Liver (tissue), 9 donors: ENCODE results near the gene BANP. TPM values are rescaled to one million over a fixed set of nuclear protein-coding genes. Genes with fewer than 3 reads are reported as not detected.

Source experiments
- DNase-seq: peaks from one replicate; pipeline ENCODE4 v3.0.0-alpha.2; 2017; ENCODE audit warnings: low spot score
- H3K27ac ChIP-seq, 2 donors: one replicate each; pipeline ENCODE4 v1.7.0; 2013; ENCODE audit warnings: inconsistent platforms in 2 of 2, low read length in 2 of 2, control low read depth in 1 of 2, low read depth in 1 of 2, mild to moderate bottlenecking in 1 of 2
- H3K27me3 ChIP-seq, 4 donors: one replicate each; pipeline versions ENCODE4 v1.6.1 to v1.7.0; 2013; ENCODE audit warnings: low read length in 3 of 4, inconsistent platforms in 1 of 4, mild to moderate bottlenecking in 1 of 4, moderate library complexity in 1 of 4; ENCODE audit not compliant: control insufficient read depth in 4 of 4, insufficient read depth in 4 of 4
- H3K36me3 ChIP-seq, 4 donors: one replicate each; pipeline versions ENCODE4 v1.6.1 to v1.7.0; 2013; ENCODE audit warnings: low read length in 3 of 4, mild to moderate bottlenecking in 3 of 4, low read depth in 1 of 4, moderate library complexity in 1 of 4; ENCODE audit not compliant: control insufficient read depth in 4 of 4, insufficient read depth in 3 of 4
- H3K4me1 ChIP-seq, 4 donors: one replicate each; pipeline versions ENCODE4 v1.6.1 to v1.7.0; 2013; ENCODE audit warnings: low read length in 3 of 4, mild to moderate bottlenecking in 3 of 4, moderate library complexity in 1 of 4; ENCODE audit not compliant: control insufficient read depth in 4 of 4, insufficient read depth in 4 of 4
- H3K4me3 ChIP-seq, 3 donors: one replicate each; pipeline versions ENCODE4 v1.6.1 to v1.7.0; 2013; ENCODE audit warnings: low read length in 3 of 3, control low read depth in 1 of 3, low read depth in 1 of 3, mild to moderate bottlenecking in 1 of 3
- H3K9ac ChIP-seq, 2 donors: one replicate each; pipeline ENCODE4 v1.7.0; 2013; ENCODE audit warnings: low read length in 2 of 2, mild to moderate bottlenecking in 2 of 2, moderate library complexity in 2 of 2, control low read depth in 1 of 2, low read depth in 1 of 2
- H3K9me3 ChIP-seq, 4 donors: one replicate each; pipeline versions ENCODE4 v1.6.1 to v1.7.0; 2013; ENCODE audit warnings: low read length in 3 of 4; ENCODE audit not compliant: control insufficient read depth in 4 of 4
- ATF3 ChIP-seq: IDR thresholded peaks from 2 replicates; pipeline ENCODE4 v1.6.1; 2016; ENCODE audit warnings: antibody characterized with exemption
- FOXA1 ChIP-seq: IDR thresholded peaks from 2 replicates; pipeline ENCODE4 v1.6.1; 2016; ENCODE audit warnings: antibody characterized with exemption
- FOXA2 ChIP-seq: IDR thresholded peaks from 2 replicates; pipeline ENCODE4 v1.6.1; 2016; ENCODE audit warnings: antibody characterized with exemption
- GABPA ChIP-seq, 2 donors: IDR thresholded peaks in 1 of 2; conservative IDR thresholded peaks in 1 of 2; 2 replicates each; pipeline ENCODE4 v1.6.1; 2016; ENCODE audit warnings: antibody characterized with exemption in 2 of 2, mild to moderate bottlenecking in 1 of 2, moderate library complexity in 1 of 2
- HNF4A ChIP-seq, 2 donors: conservative IDR thresholded peaks; 2 replicates each; pipeline ENCODE4 v1.6.1; 2016; ENCODE audit warnings: antibody characterized with exemption in 2 of 2, mild to moderate bottlenecking in 2 of 2
- JUND ChIP-seq, 2 donors: IDR thresholded peaks; 2 replicates each; pipeline ENCODE4 v1.6.1; 2016; ENCODE audit warnings: antibody characterized with exemption in 2 of 2
- MAX ChIP-seq: IDR thresholded peaks from 2 replicates; pipeline ENCODE4 v1.6.1; 2016; ENCODE audit warnings: antibody characterized with exemption
- NR2F2 ChIP-seq: IDR thresholded peaks from 2 replicates; pipeline ENCODE4 v1.6.1; 2016; ENCODE audit warnings: antibody characterized with exemption
- RAD21 ChIP-seq, 2 donors: IDR thresholded peaks; 2 replicates each; pipeline ENCODE4 v1.6.1; 2016; ENCODE audit warnings: antibody characterized with exemption in 2 of 2, mild to moderate bottlenecking in 2 of 2
- RXRA ChIP-seq, 2 donors: IDR thresholded peaks; 2 replicates each; pipeline ENCODE4 v1.6.1; 2017 to 2018; ENCODE audit warnings: antibody characterized with exemption in 2 of 2, mild to moderate bottlenecking in 1 of 2
- SP1 ChIP-seq: IDR thresholded peaks from 2 replicates; pipeline ENCODE4 v1.6.1; 2018; ENCODE audit warnings: antibody characterized with exemption, mild to moderate bottlenecking
- TAF1 ChIP-seq: conservative IDR thresholded peaks from 2 replicates; pipeline ENCODE4 v1.6.1; 2016; ENCODE audit warnings: antibody characterized with exemption, mild to moderate bottlenecking
- YY1 ChIP-seq: IDR thresholded peaks from 2 replicates; pipeline ENCODE4 v1.6.1; 2016; ENCODE audit warnings: antibody characterized with exemption, mild to moderate bottlenecking
- ZBTB33 ChIP-seq: IDR thresholded peaks from 2 replicates; pipeline ENCODE4 v1.6.1; 2016; ENCODE audit warnings: antibody characterized with exemption
- WGBS: extraction: QIAGEN DNeasy Blood & Tissue Kit; methylation state at CpG from one replicate; pipeline ENCODE4 v1.1.7; 2013; 5-methylcytosine and 5-hydroxymethylcytosine counted together
- polyA plus RNA-seq, 2 donors: library from polyadenylated mRNA; stranded (reverse) in 1 of 2; unstranded in 1 of 2; fragments of 200-250 nt in 1 of 2; fragments of >200 nt in 1 of 2; fragmentation: Nextera tagmentation in 1 of 2; extraction: Ambion mirVana in 1 of 2; gene quantifications; one replicate each; pipeline versions ENCODE4 v1.2.1 to v1.2.3, GENCODE V29; 2013 to 2015
- total RNA-seq, 2 donors: library from RNA; depleted of rRNA; stranded (reverse); fragments of >200 nt; gene quantifications; one replicate each; pipeline ENCODE4 v1.2.3, GENCODE V29; 2014
- TF ChIP-seq, protein P1 (sequence below): fragments of 150-350 bp; IDR thresholded peaks from 2 replicates; pipeline ENCODE4 v1.5.1; 2017; ENCODE audit warnings: improper control_type of control experiment, low read depth, low read length; ENCODE audit not compliant: missing input control
- TF ChIP-seq, protein P2 (sequence below): IDR thresholded peaks from 2 replicates; pipeline ENCODE4 v1.6.1; 2016; ENCODE audit warnings: antibody characterized with exemption, mild to moderate bottlenecking
- donor health status: healthy.
- donor health status: healthy.
- donor health status: healthy.
- donor health status: healthy.
- donor health status: healthy.

BANP gene
- total and polyA plus RNA-seq, 4 donors: 4.9 to 20.7 (median 13.7) TPM

GRCh38 chr16:87951552-87952538, 611 bp downstream of the BANP start:
- no peaks in the 10 kb centered on the region for H3K36me3 ChIP-seq
- peak overlapping the region; percentile 67 to 85 (median 69) for H3K4me3 ChIP-seq
- DNase-seq: no peak
- TF ChIP-seq HNF4A (conservative IDR thresholded peaks at IDR 0.05) (peak; percentile 29 to 37), NR2F2 (no peak), JUND (IDR thresholded peaks at IDR 0.05) (no peak), RAD21 (IDR thresholded peaks at IDR 0.05) (peak in 1 of 2 donors; percentile 9), MAX (no peak), YY1 (no peak), GABPA (IDR thresholded peaks at IDR 0.05 in 1 of 2, conservative IDR thresholded peaks at IDR 0.05 in 1 of 2) (no peak), RXRA (IDR thresholded peaks at IDR 0.05) (peak; percentile 6 to 26), FOXA1 (no peak), FOXA2 (no peak)
- no peaks in the 10 kb centered on the region for H3K9me3 ChIP-seq
- H3K27ac ChIP-seq: peak overlapping the region; percentile 78 to 97
- no peaks in the 10 kb centered on the region for H3K27me3 ChIP-seq
- peak overlapping the region; percentile 86 to 91 for H3K9ac ChIP-seq
- WGBS: under 1% methylated on average over 81 of the region's 82 CpGs
- H3K4me1 ChIP-seq: peaks cover 0 to 49% (median 40%) of the 10 kb centered on the region in 4 donors

DNA sequence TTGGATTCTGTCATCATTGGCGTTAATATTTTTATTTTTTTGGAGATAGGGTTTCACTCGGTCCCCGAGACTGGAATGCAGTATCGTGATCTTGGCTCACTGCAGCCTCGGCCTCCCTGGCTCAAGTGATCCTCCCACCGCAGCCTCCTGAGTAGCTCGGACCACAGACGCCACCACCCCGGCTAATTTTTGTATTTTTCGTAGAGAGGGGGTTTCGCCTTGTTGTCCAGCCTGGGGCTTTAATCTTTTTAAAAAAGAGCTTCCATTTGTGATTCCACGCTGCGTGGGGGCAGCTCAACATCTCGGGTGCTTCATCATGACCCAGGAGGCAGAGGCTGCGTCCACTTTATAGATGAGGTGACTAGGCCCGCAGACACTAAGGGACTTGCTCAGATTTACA, 1.5 kb downstream of the BANP start:
- Histone ChIP-seq H3K4me1 (peaks cover 0 to 48% (median 40%) of the 10 kb centered on the region in 4 donors), H3K9ac (peak overlapping the region in 1 of 2 donors; percentile 86), H3K9me3 (no peaks in the 10 kb centered on the region)

More for the DNA sequence above, 1.5 kb downstream of the BANP start:
- 95% methylated on average over 16 of the region's 16 CpGs for WGBS
- no peak for TF ChIP-seq YY1
- no peak for TF ChIP-seq GABPA (IDR thresholded peaks at IDR 0.05 in 1 of 2, conservative IDR thresholded peaks at IDR 0.05 in 1 of 2)
- no peak for TF ChIP-seq FOXA2
- no peak for TF ChIP-seq JUND (IDR thresholded peaks at IDR 0.05)
- no peak for TF ChIP-seq ATF3
- TF ChIP-seq FOXA1: no peak
- TF ChIP-seq, protein P1, sequence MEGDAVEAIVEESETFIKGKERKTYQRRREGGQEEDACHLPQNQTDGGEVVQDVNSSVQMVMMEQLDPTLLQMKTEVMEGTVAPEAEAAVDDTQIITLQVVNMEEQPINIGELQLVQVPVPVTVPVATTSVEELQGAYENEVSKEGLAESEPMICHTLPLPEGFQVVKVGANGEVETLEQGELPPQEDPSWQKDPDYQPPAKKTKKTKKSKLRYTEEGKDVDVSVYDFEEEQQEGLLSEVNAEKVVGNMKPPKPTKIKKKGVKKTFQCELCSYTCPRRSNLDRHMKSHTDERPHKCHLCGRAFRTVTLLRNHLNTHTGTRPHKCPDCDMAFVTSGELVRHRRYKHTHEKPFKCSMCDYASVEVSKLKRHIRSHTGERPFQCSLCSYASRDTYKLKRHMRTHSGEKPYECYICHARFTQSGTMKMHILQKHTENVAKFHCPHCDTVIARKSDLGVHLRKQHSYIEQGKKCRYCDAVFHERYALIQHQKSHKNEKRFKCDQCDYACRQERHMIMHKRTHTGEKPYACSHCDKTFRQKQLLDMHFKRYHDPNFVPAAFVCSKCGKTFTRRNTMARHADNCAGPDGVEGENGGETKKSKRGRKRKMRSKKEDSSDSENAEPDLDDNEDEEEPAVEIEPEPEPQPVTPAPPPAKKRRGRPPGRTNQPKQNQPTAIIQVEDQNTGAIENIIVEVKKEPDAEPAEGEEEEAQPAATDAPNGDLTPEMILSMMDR: no peak
- no peak for TF ChIP-seq TAF1
- no peak for TF ChIP-seq MAX
- TF ChIP-seq, protein P2, sequence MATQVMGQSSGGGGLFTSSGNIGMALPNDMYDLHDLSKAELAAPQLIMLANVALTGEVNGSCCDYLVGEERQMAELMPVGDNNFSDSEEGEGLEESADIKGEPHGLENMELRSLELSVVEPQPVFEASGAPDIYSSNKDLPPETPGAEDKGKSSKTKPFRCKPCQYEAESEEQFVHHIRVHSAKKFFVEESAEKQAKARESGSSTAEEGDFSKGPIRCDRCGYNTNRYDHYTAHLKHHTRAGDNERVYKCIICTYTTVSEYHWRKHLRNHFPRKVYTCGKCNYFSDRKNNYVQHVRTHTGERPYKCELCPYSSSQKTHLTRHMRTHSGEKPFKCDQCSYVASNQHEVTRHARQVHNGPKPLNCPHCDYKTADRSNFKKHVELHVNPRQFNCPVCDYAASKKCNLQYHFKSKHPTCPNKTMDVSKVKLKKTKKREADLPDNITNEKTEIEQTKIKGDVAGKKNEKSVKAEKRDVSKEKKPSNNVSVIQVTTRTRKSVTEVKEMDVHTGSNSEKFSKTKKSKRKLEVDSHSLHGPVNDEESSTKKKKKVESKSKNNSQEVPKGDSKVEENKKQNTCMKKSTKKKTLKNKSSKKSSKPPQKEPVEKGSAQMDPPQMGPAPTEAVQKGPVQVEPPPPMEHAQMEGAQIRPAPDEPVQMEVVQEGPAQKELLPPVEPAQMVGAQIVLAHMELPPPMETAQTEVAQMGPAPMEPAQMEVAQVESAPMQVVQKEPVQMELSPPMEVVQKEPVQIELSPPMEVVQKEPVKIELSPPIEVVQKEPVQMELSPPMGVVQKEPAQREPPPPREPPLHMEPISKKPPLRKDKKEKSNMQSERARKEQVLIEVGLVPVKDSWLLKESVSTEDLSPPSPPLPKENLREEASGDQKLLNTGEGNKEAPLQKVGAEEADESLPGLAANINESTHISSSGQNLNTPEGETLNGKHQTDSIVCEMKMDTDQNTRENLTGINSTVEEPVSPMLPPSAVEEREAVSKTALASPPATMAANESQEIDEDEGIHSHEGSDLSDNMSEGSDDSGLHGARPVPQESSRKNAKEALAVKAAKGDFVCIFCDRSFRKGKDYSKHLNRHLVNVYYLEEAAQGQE: no peak
- TF ChIP-seq SP1: no peak
- TF ChIP-seq RAD21 (IDR thresholded peaks at IDR 0.05): no peak
- no peak for TF ChIP-seq ZBTB33
- no peak for TF ChIP-seq RXRA (IDR thresholded peaks at IDR 0.05)
- Histone ChIP-seq H3K27ac (no peak overlapping the region), H3K4me3 (no peak overlapping the region), H3K27me3 (no peaks in the 10 kb centered on the region), H3K36me3 (peaks cover 0 to 5% (median 0%) of the 10 kb centered on the region in 4 donors)
- no peak for DNase-seq
